Fibroblast of the conjunctiva (primary cell): ENCODE data around the gene CAMK2A.

Experiments
- DNase-seq: peaks from one replicate; pipeline ENCODE4 v3.0.0-alpha.2; 2010; ENCODE audit warnings: low read depth

Gene CAMK2A

GRCh38 chr5:150315245-150315644 lies 25.7 kb upstream of the CAMK2A start:
- no peak for DNase-seq

GRCh38 chr5:150313921-150314716 lies 24.5 kb upstream of the CAMK2A start:
- no peak for DNase-seq

- no peak for DNase-seq
Measured at GRCh38 chr5:150313501-150313900, 23.9 kb upstream of the CAMK2A start.

- DNase-seq, result no peak
Measured at GRCh38 chr5:150312518-150312917, 22.9 kb upstream of the CAMK2A start.

GRCh38 chr5:150311015-150311692 lies 21.6 kb upstream of the CAMK2A start:
- no peak for DNase-seq

GRCh38 chr5:150310246-150310645 lies 20.7 kb upstream of the CAMK2A start:
- no peak for DNase-seq

GRCh38 chr5:150309886-150310239 lies 20.3 kb upstream of the CAMK2A start:
- no peak for DNase-seq

- DNase-seq, result no peak
Measured at GRCh38 chr5:150309101-150309885, 19.7 kb upstream of the CAMK2A start.

- no peak for DNase-seq
Measured at GRCh38 chr5:150307617-150308426, 18.2 kb upstream of the CAMK2A start.

GRCh38 chr5:150306775-150307174 lies 17.2 kb upstream of the CAMK2A start:
- DNase-seq, result no peak

- no peak for DNase-seq
Measured at GRCh38 chr5:150305557-150305956, 16.0 kb upstream of the CAMK2A start.

- no peak for DNase-seq
Measured at GRCh38 chr5:150305095-150305494, 15.5 kb upstream of the CAMK2A start.

- DNase-seq, result no peak
Measured at GRCh38 chr5:150304481-150305081, 15.0 kb upstream of the CAMK2A start.

- DNase-seq, result no peak
Measured at GRCh38 chr5:150303660-150304386, 14.2 kb upstream of the CAMK2A start.

GRCh38 chr5:150303070-150303615 lies 13.6 kb upstream of the CAMK2A start:
- DNase-seq, result no peak

- DNase-seq, result no peak
Measured at GRCh38 chr5:150302301-150303069, 12.9 kb upstream of the CAMK2A start, which contains the start of gene ARSI. Gene ARSI, minus strand, starts transcription at chr5:150302905. Its CDS starts 532 bp downstream, at chr5:150302373.

- no peak for DNase-seq
Measured at GRCh38 chr5:150301901-150302300, 12.3 kb upstream of the CAMK2A start.

- DNase-seq, result no peak
Measured at GRCh38 chr5:150301170-150301505, 11.6 kb upstream of the CAMK2A start.

- no peak for DNase-seq
Measured at GRCh38 chr5:150300496-150301169, 11.1 kb upstream of the CAMK2A start.
